22Rv1 (cell line): Measurements from ENCODE around the gene KIRREL3.

ENCODE experiments used
- H3K27ac ChIP-seq: fragments of 450-650 bp; 2 replicates; pipeline ENCODE4 v1.5.1; 2017
- CTCF ChIP-seq: fragments of 450-650 bp; IDR thresholded peaks from 2 replicates; pipeline ENCODE4 v1.5.1; 2017; ENCODE audit warnings: mild to moderate bottlenecking
- ZFX ChIP-seq: fragments of 450-650 bp; IDR thresholded peaks from 2 replicates; pipeline ENCODE4 v1.6.1; 2017; ENCODE audit warnings: antibody characterized with exemption, borderline replicate concordance

KIRREL3 gene

GRCh38 chr11:126891556-126892217 is 108.9 kb downstream of the KIRREL3 start:
- no peak for TF ChIP-seq ZFX
- no peak for TF ChIP-seq CTCF
- H3K27ac ChIP-seq = no peak overlapping the region

- TF ChIP-seq ZFX (no peak), CTCF (no peak)
- no peak overlapping the region for H3K27ac ChIP-seq
Observed at GRCh38 chr11:126890561-126890960, 110.0 kb downstream of the KIRREL3 start.

GRCh38 chr11:126888115-126888712 is 112.4 kb downstream of the KIRREL3 start:
- TF ChIP-seq CTCF = no peak
- no peak for TF ChIP-seq ZFX
- no peak overlapping the region for H3K27ac ChIP-seq

- no peak overlapping the region for H3K27ac ChIP-seq
- TF ChIP-seq CTCF (no peak), ZFX (no peak)
Observed at GRCh38 chr11:126886636-126887035, 113.9 kb downstream of the KIRREL3 start.

GRCh38 chr11:126886085-126886484 is 114.5 kb downstream of the KIRREL3 start:
- TF ChIP-seq CTCF (no peak), ZFX (no peak)
- no peak overlapping the region for H3K27ac ChIP-seq

GRCh38 chr11:126884594-126884993 is 116.0 kb downstream of the KIRREL3 start:
- H3K27ac ChIP-seq = no peak overlapping the region
- no peak for TF ChIP-seq ZFX

- no peak overlapping the region for H3K27ac ChIP-seq
- TF ChIP-seq CTCF (no peak), ZFX (no peak)
Observed at GRCh38 chr11:126884192-126884591, 116.4 kb downstream of the KIRREL3 start.

- no peak overlapping the region for H3K27ac ChIP-seq
- TF ChIP-seq ZFX = no peak
- no peak for TF ChIP-seq CTCF
Observed at GRCh38 chr11:126880872-126881271, 119.7 kb downstream of the KIRREL3 start.
